Endothelial cell of umbilical vein (primary cell): ENCODE data around the gene NRG3. TPM values are rescaled to one million over a fixed set of nuclear protein-coding genes. Genes with fewer than 3 reads are reported as not detected.

Experiments
- BruUV-seq: library from RNA; stranded (reverse); fragments of 400-500 nt; replicated peaks from 2 replicates; lab custom pipeline; 2021; lab: Mats Ljungman, UMichigan
- CTCF ChIA-PET: fragments of 300-600, 350-600 bp; sonication (Branson Sonifier 250); formaldehyde crosslinking; loops from one replicate; lab custom pipeline; 2021; ENCODE audit warnings: antibody characterized with exemption, inconsistent platforms; lab: Charles Lee
- POLR2A ChIA-PET: fragments of 300-600, 350-600 bp; sonication (Branson Sonifier 250); formaldehyde crosslinking; loops from one replicate; lab custom pipeline; 2021; ENCODE audit warnings: antibody characterized with exemption, inconsistent platforms; lab: Charles Lee
- DNase-seq: peaks from one replicate; pipeline ENCODE4 v3.0.0-alpha.2; 2011; ENCODE audit warnings: low read depth, low spot score
- FAIRE-seq: peaks from 2 replicates; lab custom pipeline; 2011; peaks lifted over from hg19 to GRCh38; lab: Jason Lieb, UNC
- H2AFZ ChIP-seq: 2 replicates; pipeline ENCODE4 v1.6.0; 2012; ENCODE audit warnings: low read depth, low read length, control low read depth, inconsistent platforms
- H3K27ac ChIP-seq: 2 replicates; pipeline ENCODE4 v1.5.1; 2011; ENCODE audit warnings: low read depth, mild to moderate bottlenecking, control low read depth, low read length, moderate library complexity; ENCODE audit not compliant: insufficient read depth
- H3K27me3 ChIP-seq, 2 experiments: 2 replicates each; pipeline versions ENCODE4 v1.6.0 to v1.6.1; 2011; ENCODE audit warnings: low read length in 2 of 2, mixed read lengths in 1 of 2; ENCODE audit not compliant: control insufficient read depth in 2 of 2, insufficient read depth in 2 of 2
- H3K36me3 ChIP-seq, 2 experiments: 2 replicates in 1 of 2; 3 replicates in 1 of 2; pipeline ENCODE4 v1.5.1; 2011; ENCODE audit warnings: low read length in 2 of 2, mild to moderate bottlenecking in 1 of 2, moderate library complexity in 1 of 2; ENCODE audit not compliant: control insufficient read depth in 2 of 2, insufficient read depth in 2 of 2; ENCODE audit errors: extremely low read depth in 1 of 2
- H3K4me1 ChIP-seq: 3 replicates; pipeline ENCODE4 v1.5.1; 2011; ENCODE audit warnings: mild to moderate bottlenecking, low read length; ENCODE audit not compliant: control insufficient read depth, insufficient read depth; ENCODE audit errors: extremely low read depth
- H3K4me2 ChIP-seq: 2 replicates; pipeline ENCODE4 v1.6.1; 2011; ENCODE audit warnings: low read length, control low read depth, mixed read lengths; ENCODE audit not compliant: insufficient read depth
- H3K4me3 ChIP-seq, 3 experiments: fragments of 200-600 bp in 1 of 3; sonication (generic), shearing (Covaris generic) in 1 of 3; replicated peaks in 1 of 3; 2 replicates each; pipeline ENCODE4 v1.5.1; 2011 to 2016; ENCODE audit warnings: control low read depth in 3 of 3, low read length in 3 of 3, mild to moderate bottlenecking in 2 of 3, inconsistent platforms in 1 of 3, low read depth in 1 of 3, moderate library complexity in 1 of 3; ENCODE audit not compliant: insufficient read depth in 1 of 3
- H3K79me2 ChIP-seq: 2 replicates; pipeline ENCODE4 v1.6.0; 2012; ENCODE audit warnings: low read length, inconsistent platforms; ENCODE audit not compliant: control insufficient read depth, insufficient read depth
- H3K9ac ChIP-seq: replicated peaks from 2 replicates; pipeline ENCODE3; 2011; ENCODE audit warnings: low read length, control low read depth; ENCODE audit not compliant: insufficient read depth; ENCODE audit errors: extremely low read depth
- H3K9me1 ChIP-seq: replicated peaks from 3 replicates; pipeline ENCODE4 v1.6.0; 2011; ENCODE audit warnings: mild to moderate bottlenecking, low read length; ENCODE audit not compliant: control insufficient read depth, insufficient read depth; ENCODE audit errors: extremely low read depth
- H3K9me3 ChIP-seq: replicated peaks from 2 replicates; pipeline ENCODE4 v1.5.1; 2012; ENCODE audit warnings: low read length, inconsistent platforms; ENCODE audit not compliant: control insufficient read depth, insufficient read depth
- H4K20me1 ChIP-seq: replicated peaks from 2 replicates; pipeline ENCODE3; 2011; ENCODE audit warnings: mild to moderate bottlenecking, low read length; ENCODE audit not compliant: control insufficient read depth, insufficient read depth; ENCODE audit errors: extremely low read depth
- CTCF ChIP-seq, 2 donors: IDR thresholded peaks; 1 replicate in 1 of 2; 2 replicates in 1 of 2; pipeline ENCODE4 v1.5.1; 2011; ENCODE audit warnings: low read length in 2 of 2, mild to moderate bottlenecking in 2 of 2, moderate library complexity in 2 of 2, control low read depth in 1 of 2, inconsistent platforms in 1 of 2, low read depth in 1 of 2; ENCODE audit not compliant: insufficient read depth in 1 of 2; ENCODE audit errors: extremely low read depth in 1 of 2
- FOS ChIP-seq: IDR thresholded peaks from 2 replicates; pipeline ENCODE4 v1.6.1; 2011; ENCODE audit warnings: mild to moderate bottlenecking, low read length, moderate library complexity, borderline replicate concordance; ENCODE audit not compliant: insufficient read depth
- GATA2 ChIP-seq: IDR thresholded peaks from 2 replicates; pipeline ENCODE4 v1.7.0; 2011; ENCODE audit warnings: low read depth, mild to moderate bottlenecking, moderate library complexity, mixed read lengths, low read length; ENCODE audit not compliant: insufficient read length, insufficient read depth
- JUN ChIP-seq: IDR thresholded peaks from 2 replicates; pipeline ENCODE4 v1.6.1; 2011; ENCODE audit warnings: borderline replicate concordance, low read depth; ENCODE audit not compliant: insufficient read length, insufficient read depth
- POLR2A ChIP-seq: IDR thresholded peaks from 2 replicates; pipeline ENCODE4 v1.6.1; 2012; ENCODE audit warnings: low read depth, mild to moderate bottlenecking, control low read depth, low read length
- POLR2AphosphoS5 ChIP-seq: IDR thresholded peaks from 2 replicates; pipeline ENCODE4 v1.6.1; 2012; ENCODE audit warnings: low read depth, mild to moderate bottlenecking, control low read depth, low read length, moderate library complexity; ENCODE audit not compliant: insufficient read depth
- dilution Hi-C: fragments of 300-500 bp; cut with MboI; formaldehyde crosslinking; loops from one replicate; pipeline ENCODE4 v1.15.0; 2019; ENCODE audit warnings: low sequenced_read_pairs; ENCODE audit not compliant: extremely low pct_ligation_motif_present
- intact Hi-C: fragments of 100-400 bp; cut with micrococcal nuclease; formaldehyde crosslinking; loops from one replicate; pipeline ENCODE4 v1.10.0; 2022
- polyA plus RNA-seq, 4 experiments: library from polyadenylated mRNA; depleted of rRNA in 3 of 4; stranded (reverse) in 3 of 4; unstranded in 1 of 4; fragments of >200 nt; gene quantifications; 2 replicates each; pipeline versions ENCODE4 v1.2.1 to v1.2.3, GENCODE V29; 2011 to 2012; ENCODE audit warnings: missing spikeins in 1 of 4
- total RNA-seq: library from RNA; stranded (reverse); gene quantifications from 2 replicates; pipeline ENCODE4 v1.2.3, GENCODE V29; 2021

NRG3 gene
- total and polyA plus RNA-seq, 2 donors (not counting 3 experiments of a cell fraction or from before 2014, with no cell fraction given): 1.9 to 3.9 TPM

- peak; percentile 51 for TF ChIP-seq JUN
- no peak for TF ChIP-seq POLR2A
- peak; percentile 75 for TF ChIP-seq FOS
- TF ChIP-seq CTCF (IDR thresholded peaks at IDR 0.05; ENCODE audit: extremely low read depth in 1 of 2, insufficient read depth in 1 of 2, low read depth in 1 of 2, low read length in 2 of 2): no peak
- dilution Hi-C loops: no loop called here
- H2AFZ ChIP-seq: no peak overlapping the region
- no peaks in the 10 kb centered on the region for H3K9me1 ChIP-seq
- H3K27me3 ChIP-seq: no peaks in the 10 kb centered on the region
- BruUV-seq: no TSS peak
- DNase-seq (peak; percentile 73), FAIRE-seq (peak; percentile 55)
- no peak overlapping the region for H3K4me3 ChIP-seq
- H3K27ac ChIP-seq: peak overlapping the region; percentile 20
- H3K9me3 ChIP-seq: no peaks in the 10 kb centered on the region
- no peaks in the 10 kb centered on the region for H3K36me3 ChIP-seq
- no peaks in the 10 kb centered on the region for H4K20me1 ChIP-seq
- no peak overlapping the region for H3K9ac ChIP-seq
- H3K4me1 ChIP-seq: peaks cover 15% of the 10 kb centered on the region
- intact Hi-C loops: no loop called here
- H3K4me2 ChIP-seq: peak overlapping the region; percentile 38
- H3K79me2 ChIP-seq: no peaks in the 10 kb centered on the region
- ChIA-PET POLR2A (no interaction called here), CTCF (no interaction called here)
Observed at GRCh38 chr10:81953420-81953819, 78.4 kb downstream of the NRG3 start.

- Histone ChIP-seq H2AFZ (no peak overlapping the region), H3K36me3 (no peaks in the 10 kb centered on the region), H3K9ac (no peak overlapping the region), H3K9me1 (no peaks in the 10 kb centered on the region), H3K27me3 (no peaks in the 10 kb centered on the region), H3K27ac (peak overlapping the region; percentile 75), H3K4me1 (peaks cover 46% of the 10 kb centered on the region), H3K79me2 (no peaks in the 10 kb centered on the region), H3K9me3 (no peaks in the 10 kb centered on the region), H4K20me1 (no peaks in the 10 kb centered on the region), H3K4me3 (no peak overlapping the region), H3K4me2 (peak overlapping the region; percentile 58)
- FAIRE-seq (peak; percentile 78), DNase-seq (peak; percentile 94)
- CTCF ChIA-PET: no interaction called here
- dilution Hi-C loops (no loop called here), intact Hi-C loops (loop anchor here (2.0 kb wide), 1 partner anchor 81 kb away; no protein-coding TSS in a partner anchor)
- TF ChIP-seq POLR2AphosphoS5 (no peak), FOS (peak; percentile 32), GATA2 (peak; percentile 62), JUN (peak; percentile 12)
- POLR2A ChIA-PET: no interaction called here
- BruUV-seq: no TSS peak
Observed at GRCh38 chr10:81957976-81958375, 83.0 kb downstream of the NRG3 start.
